GM12878 (cell line): ENCODE results near the gene ITIH2. TPM values are rescaled to one million over a fixed set of nuclear protein-coding genes. Genes with fewer than 3 reads are reported as not detected.
"Not testable (repeated sequence)": the region's sequence is repeated elsewhere in the genome, so short reads cannot be mapped to it uniquely, and the experiment has no call there.

Source experiments
- ATAC-seq: fragments of 200-7000 bp; cut with Tn5 transposase; 3 replicates; pipeline ENCODE4 v1.9.1; 2020; ENCODE audit warnings: mild to moderate bottlenecking, moderate library complexity
- BruUV-seq: library from RNA; stranded (reverse); fragments of 400-500 nt; replicated peaks from 2 replicates; lab custom pipeline; 2021; lab: Mats Ljungman, UMichigan
- CTCF ChIA-PET: fragments of 300-600 bp; sonication (Branson Sonifier 250); formaldehyde crosslinking; extraction: SDS; loops from one replicate; lab custom pipeline; 2021; ENCODE audit warnings: inconsistent platforms; lab: Yijun Ruan, JAX
- POLR2A ChIA-PET: fragments of 350-600 bp; formaldehyde crosslinking; extraction: SDS; loops from one replicate; lab custom pipeline; 2021; ENCODE audit warnings: inconsistent platforms; lab: Charles Lee
- RAD21 ChIA-PET: fragments of 300-600 bp; sonication (Branson Sonifier 250); formaldehyde crosslinking; loops from one replicate; lab custom pipeline; 2023; ENCODE audit warnings: antibody characterized with exemption; ENCODE audit not compliant: unreplicated experiment; lab: Charles Lee
- SMC1A ChIA-PET: fragments of 300-600 bp; sonication (Branson Sonifier 250); formaldehyde crosslinking; loops from one replicate; lab custom pipeline; 2023; ENCODE audit not compliant: unreplicated experiment, uncharacterized antibody; lab: Charles Lee
- DNase-seq: peaks from one replicate; pipeline ENCODE4 v3.0.0-alpha.2; 2011; ENCODE audit warnings: low read depth, low spot score
- FAIRE-seq: peaks from 3 replicates; lab custom pipeline; 2011; peaks lifted over from hg19 to GRCh38; lab: Jason Lieb, UNC
- H2AFZ ChIP-seq: 2 replicates; pipeline ENCODE4 v1.6.0; 2011; ENCODE audit warnings: low read depth, low read length, control low read depth; ENCODE audit not compliant: control insufficient read depth
- H3K27ac ChIP-seq: 2 replicates; pipeline ENCODE4 v1.5.1; 2011; ENCODE audit warnings: control low read depth; ENCODE audit not compliant: control insufficient read depth, insufficient read depth
- H3K27me3 ChIP-seq, 2 experiments: replicated peaks in 1 of 2; 2 replicates each; pipeline versions ENCODE4 v1.6.0 to v1.6.1; 2011; ENCODE audit warnings: low read length in 1 of 2; ENCODE audit not compliant: control insufficient read depth in 2 of 2, insufficient read depth in 2 of 2
- H3K36me3 ChIP-seq, 2 experiments: 2 replicates each; pipeline ENCODE4 v1.5.1; 2011; ENCODE audit warnings: low read length in 1 of 2; ENCODE audit not compliant: control insufficient read depth in 2 of 2, insufficient read depth in 2 of 2
- H3K4me1 ChIP-seq: 2 replicates; pipeline ENCODE4 v1.6.1; 2011; ENCODE audit warnings: mild to moderate bottlenecking, low read length, moderate library complexity, mixed read lengths; ENCODE audit not compliant: control insufficient read depth, insufficient read depth
- H3K4me2 ChIP-seq: 2 replicates; pipeline ENCODE4 v1.6.0; 2011; ENCODE audit warnings: control low read depth; ENCODE audit not compliant: control insufficient read depth, insufficient read depth
- H3K4me3 ChIP-seq: fragments of 200-600 bp; sonication (generic); 2 replicates; pipeline ENCODE4 v1.5.1; 2016
- H3K79me2 ChIP-seq: 2 replicates; pipeline ENCODE4 v1.6.0; 2011; ENCODE audit warnings: low read length; ENCODE audit not compliant: control insufficient read depth, insufficient read depth
- H3K9ac ChIP-seq: 2 replicates; pipeline ENCODE4 v1.8.0; 2011; ENCODE audit warnings: low read length, control low read depth, mixed read lengths; ENCODE audit not compliant: control insufficient read depth, insufficient read depth
- H3K9me3 ChIP-seq: replicated peaks from 3 replicates; pipeline ENCODE4 v1.5.1; 2011; ENCODE audit warnings: mild to moderate bottlenecking, low read length; ENCODE audit not compliant: control insufficient read depth, insufficient read depth
- H4K20me1 ChIP-seq: 2 replicates; pipeline ENCODE4 v1.6.0; 2011; ENCODE audit not compliant: control insufficient read depth, insufficient read depth
- MEF2A ChIP-seq: IDR thresholded peaks from 2 replicates; pipeline ENCODE4 v1.6.1; 2011; ENCODE audit warnings: low read depth, mild to moderate bottlenecking, low read length, moderate library complexity; ENCODE audit not compliant: insufficient read depth
- TARDBP ChIP-seq: IDR thresholded peaks from 2 replicates; pipeline ENCODE4 v1.6.1; 2016; ENCODE audit warnings: borderline replicate concordance
- WGBS: methylation state at CpG from one replicate; pipeline ENCODE4 v1.1.6; 2016; ENCODE audit warnings: low lambda C conversion rate; ENCODE audit not compliant: insufficient replicate concordance, insufficient coverage; ENCODE audit errors: missing lambda C conversion rate; 5-methylcytosine and 5-hydroxymethylcytosine counted together
- in situ Hi-C: fragments of 300-500 bp; cut with MboI; formaldehyde crosslinking; loops from 9 replicates; pipeline ENCODE4 v1.14.3; 2018; ENCODE audit warnings: mixed read lengths
- intact Hi-C: fragments of 100-400 bp; cut with micrococcal nuclease; formaldehyde crosslinking; loops from one replicate; pipeline ENCODE4 v1.14.2; 2022; ENCODE audit not compliant: unreplicated experiment
- polyA plus RNA-seq, 11 experiments: library from polyadenylated mRNA; depleted of rRNA in 4 of 11; unstranded in 6 of 11; stranded (reverse) in 5 of 11; fragments of >200 nt; fragmentation: Nextera tagmentation in 4 of 11; fragmentation: Illumina TruSeq in 1 of 11; extraction: Ambion mirVana in 4 of 11; extraction: Trizol in 1 of 11; gene quantifications; 1 replicate in 1 of 11; 2 replicates in 10 of 11; pipeline versions ENCODE4 v1.2.1 to v1.2.3, GENCODE V29; 2011 to 2016; ENCODE audit warnings: inconsistent platforms in 2 of 11, missing spikeins in 2 of 11, low read depth in 1 of 11
- total RNA-seq, 4 experiments: library from RNA; depleted of rRNA in 3 of 4; stranded (reverse); fragments of >200 nt in 3 of 4; fragmentation: Illumina TruSeq in 1 of 4; extraction: Trizol in 1 of 4; gene quantifications; 2 replicates each; pipeline versions ENCODE4 v1.2.1 to v1.2.3, GENCODE V29; 2013 to 2021

The ITIH2 gene
- total and polyA plus RNA-seq, 10 of the 15 experiments (the other 5 are each of a cell fraction or from before 2014, with no cell fraction given): 0.05 to 0.72 (median 0.53) TPM; not detected in 7

DNA sequence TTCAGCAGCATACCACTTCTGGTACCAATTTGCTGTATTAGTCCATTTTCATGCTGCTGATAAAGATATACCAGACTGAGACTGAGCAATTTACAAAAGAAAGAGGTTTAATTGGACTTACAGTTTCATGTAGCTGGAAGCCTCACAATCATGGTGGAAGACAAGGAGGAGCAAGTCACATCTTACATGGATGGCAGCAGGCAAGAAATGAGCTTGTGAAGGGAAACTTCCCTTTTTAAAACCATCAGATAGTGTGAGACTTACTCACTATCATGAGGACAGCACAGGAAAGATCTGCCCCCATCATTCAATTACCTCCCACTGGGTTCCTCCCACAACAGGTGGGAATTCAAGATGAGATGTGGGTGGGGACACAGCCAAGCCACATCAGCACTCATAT, 9.9 kb upstream of the ITIH2 start:
- H3K4me3 ChIP-seq, FAIRE-seq, H3K79me2 ChIP-seq, H3K27me3 ChIP-seq, H2AFZ ChIP-seq, BruUV-seq, H3K27ac ChIP-seq, RAD21 ChIA-PET, POLR2A ChIA-PET, DNase-seq, H3K36me3 ChIP-seq, H4K20me1 ChIP-seq, H3K4me2 ChIP-seq, H3K4me1 ChIP-seq, H3K9ac ChIP-seq, ATAC-seq, intact Hi-C loops, in situ Hi-C loops, CTCF ChIA-PET: not testable (repeated sequence)
- peaks cover 12% of the 10 kb centered on the region; the same call in 2 of the 3 replicates for H3K9me3 ChIP-seq
- SMC1A ChIA-PET: interaction anchor here (0.7 kb wide), 1 partner anchor 14 kb away, joined by 3 read pairs; no protein-coding TSS in a partner anchor

DNA sequence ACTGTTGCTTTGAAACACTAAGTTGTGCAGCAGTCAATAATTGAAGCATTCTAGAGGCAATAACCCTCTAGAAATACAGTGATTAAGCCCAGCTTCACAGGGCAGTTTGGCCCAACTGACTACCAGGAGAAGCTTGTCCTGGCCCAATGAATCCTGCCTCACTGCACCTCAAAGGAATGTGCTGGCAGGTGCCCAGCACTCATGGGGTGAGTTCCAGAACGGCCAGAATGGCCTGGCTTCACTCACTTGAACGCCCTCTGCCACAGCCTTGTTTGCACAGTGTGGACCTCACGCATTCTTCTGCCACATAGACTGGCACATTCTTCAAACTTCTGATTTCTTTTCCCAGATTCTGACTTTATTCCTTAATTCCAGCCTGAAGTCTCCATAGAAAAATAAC, 6.6 kb upstream of the ITIH2 start:
- Histone ChIP-seq H3K4me1 (no peaks in the 10 kb centered on the region), H3K79me2 (no peaks in the 10 kb centered on the region), H3K9me3 (peaks cover 8% of the 10 kb centered on the region; the same call in 2 of the 3 replicates), H3K27me3 (no peaks in the 10 kb centered on the region), H2AFZ (no peak overlapping the region), H3K4me2 (no peak overlapping the region), H3K9ac (no peak overlapping the region), H3K27ac (no peak overlapping the region), H3K4me3 (no peak overlapping the region), H4K20me1 (no peaks in the 10 kb centered on the region), H3K36me3 (no peaks in the 10 kb centered on the region)
- TF ChIP-seq TARDBP (no peak), MEF2A (no peak)
- intact Hi-C loops: no loop called here
- ChIA-PET CTCF (interaction anchor here (1.1 to 5.0 kb wide), 2 partner anchors 9 to 171 kb away, joined by 3 to 36 read pairs; no protein-coding TSS in a partner anchor), POLR2A (no interaction called here), RAD21 (no interaction called here), SMC1A (no interaction called here)
- WGBS: 14% methylated on average over 3 of the region's 3 CpGs
- no TSS peak for BruUV-seq
- DNase-seq: no peak
- in situ Hi-C loops: no loop called here
- no peak for FAIRE-seq
- no peak for ATAC-seq
